HG02943 (cell line): Measurements from ENCODE around the gene HOMER1.

Experiments used
- ATAC-seq: cut with Tn5 transposase; IDR thresholded peaks from one replicate; pipeline ENCODE4 v1.9.1; 2021; ENCODE audit warnings: mild to moderate bottlenecking, low read depth, moderate library complexity; ENCODE audit not compliant: unreplicated experiment

HOMER1 gene

GRCh38 chr5:79333852-79334557 lies 179.9 kb downstream of the HOMER1 start:
- no peak for ATAC-seq

- ATAC-seq: no peak
These were observed 183.9 kb downstream of the HOMER1 start for GRCh38 chr5:79330071-79330470.

- no peak for ATAC-seq
These were observed 184.5 kb downstream of the HOMER1 start for GRCh38 chr5:79329453-79329852.
